Measurements from ENCODE around the gene KDELR1. TPM values are rescaled to one million over a fixed set of nuclear protein-coding genes. Genes with fewer than 3 reads are reported as not detected.

Gene KDELR1
- total and polyA plus RNA-seq, 2 donors (not counting 3 experiments of a cell fraction or from before 2014, with no cell fraction given), result 199 to 224 TPM

DNA sequence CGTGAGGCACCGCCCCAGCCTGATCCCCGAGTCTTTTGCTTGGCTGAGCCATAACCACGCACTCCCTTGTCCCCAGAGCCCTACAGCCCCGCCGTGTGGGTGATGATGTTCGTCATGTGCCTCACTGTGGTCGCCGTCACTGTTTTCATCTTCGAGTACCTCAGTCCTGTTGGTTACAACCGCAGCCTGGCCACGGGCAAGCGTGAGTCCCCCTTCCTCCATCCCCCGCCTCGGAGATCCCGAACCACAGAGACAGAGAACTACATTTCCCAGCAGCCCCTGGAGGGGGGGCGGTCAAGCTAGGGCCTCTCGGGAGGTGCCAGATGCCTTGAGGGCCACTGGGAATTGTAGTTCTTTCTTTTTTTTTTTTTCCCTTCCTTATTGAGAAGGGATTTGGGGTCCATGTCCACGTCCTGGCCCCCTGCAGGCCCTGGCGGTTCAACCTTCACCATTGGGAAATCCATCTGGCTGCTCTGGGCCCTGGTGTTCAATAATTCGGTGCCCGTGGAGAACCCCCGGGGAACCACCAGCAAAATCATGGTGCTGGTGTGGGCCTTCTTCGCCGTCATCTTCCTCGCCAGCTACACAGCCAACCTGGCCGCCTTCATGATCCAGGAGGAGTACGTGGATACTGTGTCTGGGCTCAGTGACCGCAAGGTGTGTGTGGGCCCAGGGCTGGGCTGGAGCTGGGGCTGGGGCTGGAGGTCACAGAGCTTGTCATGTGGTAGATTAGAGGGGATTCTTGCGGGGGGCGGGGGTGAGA, 28.0 kb upstream of the KDELR1 start:
- CTCF ChIA-PET, result interaction anchor here (0.6 to 1.5 kb wide), 2 partner anchors 14 to 31 kb away, joined by 3 to 6 read pairs; no protein-coding TSS in a partner anchor
- no peak overlapping the region for H3K27ac ChIP-seq (ENCODE audit: insufficient read depth, low read depth, low read length)
- POLR2A ChIA-PET, result interaction anchor here (0.5 kb wide), 1 partner anchor 41 kb away, joined by 3 read pairs; no protein-coding TSS in a partner anchor
- no peaks in the 10 kb centered on the region for H3K9me3 ChIP-seq (replicated peaks; ENCODE audit: control insufficient read depth, insufficient read depth, low read length)
- no TSS peak for BruUV-seq (replicated peaks)
- no peak overlapping the region for H3K9ac ChIP-seq (replicated peaks; ENCODE audit: extremely low read depth, insufficient read depth, low read length)
- H3K4me1 ChIP-seq (ENCODE audit: control insufficient read depth, extremely low read depth, insufficient read depth, low read length), result peaks cover 6% of the 10 kb centered on the region
- H3K4me2 ChIP-seq (ENCODE audit: insufficient read depth, low read length), result no peak overlapping the region
- intact Hi-C loops (cut with micrococcal nuclease), result no loop called here
- no peaks in the 10 kb centered on the region for H3K36me3 ChIP-seq (ENCODE audit: control insufficient read depth in 2 of 2, extremely low read depth in 1 of 2, insufficient read depth in 2 of 2, low read length in 2 of 2)
- dilution Hi-C loops (cut with MboI; ENCODE audit: extremely low pct_ligation_motif_present, low sequenced_read_pairs), result no loop called here
- H3K27me3 ChIP-seq (ENCODE audit: control insufficient read depth in 2 of 2, insufficient read depth in 2 of 2, low read length in 2 of 2), result no peaks in the 10 kb centered on the region
- H2AFZ ChIP-seq (ENCODE audit: low read depth, low read length), result peak overlapping the region; percentile 19
- TF ChIP-seq POLR2AphosphoS5 (IDR thresholded peaks at IDR 0.05; ENCODE audit: insufficient read depth, low read depth, low read length) (no peak), GATA2 (IDR thresholded peaks at IDR 0.05; ENCODE audit: insufficient read depth, insufficient read length, low read depth, low read length) (no peak), MAX (IDR thresholded peaks at IDR 0.05; ENCODE audit: insufficient read depth, insufficient read length) (no peak), FOS (IDR thresholded peaks at IDR 0.05; ENCODE audit: borderline replicate concordance, insufficient read depth, low read length) (no peak), CTCF (IDR thresholded peaks at IDR 0.05; ENCODE audit: extremely low read depth in 1 of 2, insufficient read depth in 1 of 2, low read depth in 1 of 2, low read length in 2 of 2) (no peak), EZH2 (IDR thresholded peaks at IDR 0.05; ENCODE audit: borderline replicate concordance, low read depth, low read length, severe bottlenecking) (no peak), MYC (IDR thresholded peaks at IDR 0.05; ENCODE audit: low read depth, low read length) (no peak), JUN (IDR thresholded peaks at IDR 0.05; ENCODE audit: borderline replicate concordance, insufficient read depth, insufficient read length, low read depth) (no peak), POLR2A (IDR thresholded peaks at IDR 0.05; ENCODE audit: low read depth, low read length) (no peak)
- DNase-seq (ENCODE audit: low read depth, low spot score) (peak; percentile 41), FAIRE-seq (peak; percentile 74)
- H3K79me2 ChIP-seq (ENCODE audit: control insufficient read depth, insufficient read depth, low read length), result no peaks in the 10 kb centered on the region
- H3K9me1 ChIP-seq (replicated peaks; ENCODE audit: control insufficient read depth, extremely low read depth, insufficient read depth, low read length), result no peaks in the 10 kb centered on the region
- H4K20me1 ChIP-seq (replicated peaks; ENCODE audit: control insufficient read depth, extremely low read depth, insufficient read depth, low read length), result no peaks in the 10 kb centered on the region
- H3K4me3 ChIP-seq (replicated peaks in 1 of 3; ENCODE audit: insufficient read depth in 1 of 3, low read depth in 1 of 3, low read length in 3 of 3), result no peak overlapping the region
